Loucy (cell line): Measurements from ENCODE around the gene CNTNAP2.

Experiments used
- H2AFZ ChIP-seq: fragments of 200-600 bp; sonication (generic); 2 replicates; pipeline ENCODE4 v1.6.0; 2016; ENCODE audit warnings: antibody characterized with exemption, mild to moderate bottlenecking, low read length, moderate library complexity
- H3F3A ChIP-seq: fragments of 200-600 bp; 2 replicates; pipeline ENCODE4 v1.6.0; 2016; ENCODE audit warnings: antibody characterized with exemption, low read depth, mild to moderate bottlenecking
- H3K27me3 ChIP-seq: fragments of 200-600 bp; sonication (generic); 2 replicates; pipeline ENCODE4 v1.6.1; 2014; ENCODE audit warnings: low read length, mild to moderate bottlenecking; ENCODE audit not compliant: insufficient read depth, poor library complexity, severe bottlenecking
- H3K36me3 ChIP-seq: fragments of 200-600 bp; sonication (generic); 2 replicates; pipeline ENCODE4 v1.6.1; 2016; ENCODE audit warnings: low read length; ENCODE audit not compliant: insufficient read depth
- H3K4me1 ChIP-seq: fragments of 200-600 bp; sonication (generic); 2 replicates; pipeline ENCODE4 v1.5.1; 2014; ENCODE audit warnings: low read length, mild to moderate bottlenecking; ENCODE audit not compliant: insufficient read depth, poor library complexity, severe bottlenecking
- H3K4me2 ChIP-seq: fragments of 200-600 bp; sonication (generic); 2 replicates; pipeline ENCODE4 v1.6.0; 2014; ENCODE audit warnings: antibody characterized with exemption, low read length, low read depth, mild to moderate bottlenecking; ENCODE audit not compliant: poor library complexity, severe bottlenecking
- H3K4me3 ChIP-seq: fragments of 200-600 bp; sonication (generic); 2 replicates; pipeline ENCODE4 v1.5.1; 2014; ENCODE audit warnings: low read length, mild to moderate bottlenecking, mixed read lengths; ENCODE audit not compliant: poor library complexity, severe bottlenecking
- H3K79me2 ChIP-seq: fragments of 200-600 bp; sonication (generic); 2 replicates; pipeline ENCODE4 v1.6.1; 2014; ENCODE audit warnings: low read length; ENCODE audit not compliant: insufficient read depth
- H3K9ac ChIP-seq: fragments of 200-600 bp; sonication (generic); 2 replicates; pipeline ENCODE4 v1.6.0; 2014; ENCODE audit warnings: mild to moderate bottlenecking, low read depth, low read length, moderate library complexity; ENCODE audit not compliant: poor library complexity, severe bottlenecking
- H3K9me2 ChIP-seq: fragments of 200-600 bp; sonication (generic); replicated peaks from 2 replicates; pipeline ENCODE4 v1.6.1; 2016; ENCODE audit warnings: low read depth, low read length, mixed read lengths
- H3K9me3 ChIP-seq: fragments of 200-600 bp; sonication (generic); 2 replicates; pipeline ENCODE4 v1.6.1; 2014; ENCODE audit warnings: mild to moderate bottlenecking, antibody characterized with exemption, low read length, low read depth; ENCODE audit not compliant: insufficient read depth
- H4K20me1 ChIP-seq: fragments of 200-600 bp; sonication (generic); 2 replicates; pipeline ENCODE4 v1.6.0; 2014; ENCODE audit warnings: antibody characterized with exemption, low read length, mild to moderate bottlenecking; ENCODE audit not compliant: insufficient read depth, poor library complexity, severe bottlenecking
- EZH2phosphoT487 ChIP-seq: fragments of 200-600 bp; IDR thresholded peaks from 2 replicates; pipeline ENCODE4 v1.6.1; 2018; ENCODE audit warnings: antibody characterized with exemption, mild to moderate bottlenecking, moderate library complexity, borderline replicate concordance
- TF ChIP-seq, protein P1 (sequence below): fragments of 200-600 bp; sonication (generic); conservative IDR thresholded peaks from 2 replicates; pipeline ENCODE4 v1.5.1; 2014; ENCODE audit warnings: mild to moderate bottlenecking, antibody characterized with exemption, low read length

The CNTNAP2 gene

DNA sequence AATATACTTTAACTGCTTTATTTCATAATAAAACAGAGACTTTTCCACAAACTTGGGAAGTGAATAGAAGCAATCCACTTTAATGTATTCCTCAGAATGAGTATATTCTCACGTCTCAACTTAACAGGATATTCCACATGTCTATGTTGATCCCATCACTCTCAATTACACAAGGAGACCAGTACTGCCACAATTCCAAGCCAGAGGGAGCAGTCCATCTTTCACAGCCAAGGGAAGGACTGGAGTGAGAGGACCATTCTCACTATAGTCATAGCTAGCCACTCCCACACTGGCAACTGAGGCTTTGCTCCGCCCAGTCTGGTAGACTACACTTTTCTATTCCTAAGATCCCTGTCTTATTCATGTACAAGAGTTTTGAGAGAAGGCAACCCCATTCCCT is 553.9 kb downstream of the CNTNAP2 start:
- no peaks in the 10 kb centered on the region for H3K4me1 ChIP-seq
- no peaks in the 10 kb centered on the region for H3K9me3 ChIP-seq
- no peak overlapping the region for H3K9ac ChIP-seq
- TF ChIP-seq, protein P1, sequence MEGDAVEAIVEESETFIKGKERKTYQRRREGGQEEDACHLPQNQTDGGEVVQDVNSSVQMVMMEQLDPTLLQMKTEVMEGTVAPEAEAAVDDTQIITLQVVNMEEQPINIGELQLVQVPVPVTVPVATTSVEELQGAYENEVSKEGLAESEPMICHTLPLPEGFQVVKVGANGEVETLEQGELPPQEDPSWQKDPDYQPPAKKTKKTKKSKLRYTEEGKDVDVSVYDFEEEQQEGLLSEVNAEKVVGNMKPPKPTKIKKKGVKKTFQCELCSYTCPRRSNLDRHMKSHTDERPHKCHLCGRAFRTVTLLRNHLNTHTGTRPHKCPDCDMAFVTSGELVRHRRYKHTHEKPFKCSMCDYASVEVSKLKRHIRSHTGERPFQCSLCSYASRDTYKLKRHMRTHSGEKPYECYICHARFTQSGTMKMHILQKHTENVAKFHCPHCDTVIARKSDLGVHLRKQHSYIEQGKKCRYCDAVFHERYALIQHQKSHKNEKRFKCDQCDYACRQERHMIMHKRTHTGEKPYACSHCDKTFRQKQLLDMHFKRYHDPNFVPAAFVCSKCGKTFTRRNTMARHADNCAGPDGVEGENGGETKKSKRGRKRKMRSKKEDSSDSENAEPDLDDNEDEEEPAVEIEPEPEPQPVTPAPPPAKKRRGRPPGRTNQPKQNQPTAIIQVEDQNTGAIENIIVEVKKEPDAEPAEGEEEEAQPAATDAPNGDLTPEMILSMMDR, result no peak
- no peak for TF ChIP-seq EZH2phosphoT487
- H3K4me2 ChIP-seq, result no peak overlapping the region
- H3K4me3 ChIP-seq, result no peak overlapping the region
- no peaks in the 10 kb centered on the region; the same call in 1 of the 2 replicates for H3K9me2 ChIP-seq
- no peaks in the 10 kb centered on the region for H4K20me1 ChIP-seq
- H3F3A ChIP-seq, result no peaks in the 10 kb centered on the region
- H3K27me3 ChIP-seq, result no peaks in the 10 kb centered on the region
- H2AFZ ChIP-seq, result no peak overlapping the region
- no peaks in the 10 kb centered on the region for H3K36me3 ChIP-seq
- H3K79me2 ChIP-seq, result no peaks in the 10 kb centered on the region

DNA sequence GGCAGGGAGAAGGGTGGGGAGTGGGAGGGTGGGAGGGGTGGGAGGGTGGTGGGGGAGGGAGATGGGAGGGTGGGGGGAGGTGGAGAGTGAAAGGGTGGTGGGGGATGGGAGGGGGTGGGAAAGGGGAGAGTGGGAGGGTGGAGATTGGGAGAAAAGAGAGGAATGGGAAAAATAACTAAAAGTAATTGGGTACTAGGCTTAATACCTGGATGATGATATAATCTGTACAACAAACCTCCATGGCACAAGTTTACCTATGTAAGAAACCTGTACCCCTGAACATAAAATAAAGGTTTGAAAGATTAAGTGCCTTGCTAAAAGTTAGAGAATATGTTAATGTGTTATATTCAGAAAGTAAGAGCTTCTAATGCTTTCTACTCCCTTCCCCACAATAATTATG is 564.9 kb downstream of the CNTNAP2 start:
- no peaks in the 10 kb centered on the region for H3K4me1 ChIP-seq
- H3K9ac ChIP-seq, result no peak overlapping the region
- no peak overlapping the region for H3K4me2 ChIP-seq
- no peaks in the 10 kb centered on the region for H3K79me2 ChIP-seq
- H3K9me3 ChIP-seq, result no peaks in the 10 kb centered on the region
- no peaks in the 10 kb centered on the region for H3K36me3 ChIP-seq
- no peak for TF ChIP-seq EZH2phosphoT487
- TF ChIP-seq, protein P1, result no peak
- H3K4me3 ChIP-seq, result no peak overlapping the region
- H4K20me1 ChIP-seq, result no peaks in the 10 kb centered on the region
- no peak overlapping the region for H2AFZ ChIP-seq
- no peaks in the 10 kb centered on the region for H3K9me2 ChIP-seq
- no peaks in the 10 kb centered on the region for H3F3A ChIP-seq
- H3K27me3 ChIP-seq, result no peaks in the 10 kb centered on the region

DNA sequence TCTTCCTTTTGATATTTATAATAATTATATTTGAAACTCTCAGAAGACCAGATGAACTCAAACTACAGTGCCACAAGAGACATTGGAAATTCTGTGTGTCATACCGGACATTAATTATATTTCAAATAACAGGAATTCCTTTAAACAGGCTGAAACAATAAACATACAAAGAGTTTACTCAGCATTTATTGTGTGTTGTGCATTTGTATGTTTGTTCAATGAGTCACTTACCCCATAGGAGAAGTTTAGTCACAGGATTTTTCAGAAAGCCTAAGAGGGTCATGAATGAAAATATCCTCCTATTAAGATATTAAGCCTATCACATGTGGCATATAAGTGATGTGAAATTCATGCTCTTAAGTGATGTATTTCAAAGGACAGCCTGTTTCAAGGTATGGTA is 566.8 kb downstream of the CNTNAP2 start:
- Histone ChIP-seq H4K20me1 (no peaks in the 10 kb centered on the region), H3K9me2 (no peaks in the 10 kb centered on the region), H3K27me3 (no peaks in the 10 kb centered on the region), H3K4me1 (no peaks in the 10 kb centered on the region), H3F3A (no peaks in the 10 kb centered on the region), H3K36me3 (no peaks in the 10 kb centered on the region), H3K9me3 (no peaks in the 10 kb centered on the region), H3K4me2 (no peak overlapping the region), H2AFZ (no peak overlapping the region), H3K79me2 (no peaks in the 10 kb centered on the region), H3K4me3 (no peak overlapping the region), H3K9ac (no peak overlapping the region)
- TF ChIP-seq, protein P1, result no peak
- TF ChIP-seq EZH2phosphoT487, result no peak
